Measurements from ENCODE around the gene JMJD8. TPM values are rescaled to one million over a fixed set of nuclear protein-coding genes. Genes with fewer than 3 reads are reported as not detected.

JMJD8 gene
- total RNA-seq, 1 donor, result 48.5 TPM

DNA sequence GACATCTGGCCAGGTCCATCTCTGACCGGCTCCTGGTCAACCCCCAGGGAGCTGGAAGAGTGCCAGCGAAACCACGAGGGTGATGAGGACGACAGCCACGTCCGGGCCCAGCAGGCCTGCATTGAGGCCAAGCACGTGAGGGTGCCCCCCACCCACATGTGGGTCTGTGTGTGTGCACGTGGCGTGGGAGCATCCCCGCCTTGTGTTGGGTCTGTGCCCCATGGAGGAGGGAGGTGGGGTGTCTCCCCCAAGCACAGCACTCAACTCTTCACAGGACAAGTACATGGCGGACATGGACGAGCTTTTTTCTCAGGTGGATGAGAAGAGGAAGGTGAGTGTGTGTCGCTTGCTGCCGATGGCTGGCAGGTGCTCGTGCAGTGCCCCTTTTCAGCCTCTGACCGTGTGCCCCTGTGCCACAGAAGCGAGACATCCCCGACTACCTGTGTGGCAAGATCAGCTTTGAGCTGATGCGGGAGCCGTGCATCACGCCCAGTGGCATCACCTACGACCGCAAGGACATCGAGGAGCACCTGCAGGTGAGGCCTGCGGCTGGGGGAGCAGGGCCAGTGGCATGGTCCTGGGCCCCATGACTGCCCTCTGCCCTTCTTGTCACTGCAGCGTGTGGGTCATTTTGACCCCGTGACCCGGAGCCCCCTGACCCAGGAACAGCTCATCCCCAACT is 2.2 kb downstream of the JMJD8 start:
- Histone ChIP-seq H3K27me3 (ENCODE audit: insufficient read depth, low read length) (no peaks in the 10 kb centered on the region), H3K4me1 (ENCODE audit: insufficient read depth, low read length) (peaks cover 26% of the 10 kb centered on the region), H3K9me3 (ENCODE audit: low read depth, low read length) (no peaks in the 10 kb centered on the region), H2AFZ (ENCODE audit: low read length) (no peak overlapping the region), H3K4me2 (ENCODE audit: insufficient read depth, low read length) (peak overlapping the region; percentile 93), H3K27ac (ENCODE audit: low read depth, low read length) (peak overlapping the region; percentile 8), H3K79me2 (ENCODE audit: insufficient read depth, low read length) (peaks cover 40% of the 10 kb centered on the region), H3K36me3 (ENCODE audit: insufficient read depth, low read length) (peaks cover 20% of the 10 kb centered on the region), H3K4me3 (ENCODE audit: insufficient read depth, low read length) (peak overlapping the region; percentile 84), H4K20me1 (ENCODE audit: insufficient read depth, low read length) (peaks cover 34% of the 10 kb centered on the region)
- no peak for DNase-seq (ENCODE audit: insufficient read length, low spot score, missing footprints)
- TF ChIP-seq, protein P1, sequence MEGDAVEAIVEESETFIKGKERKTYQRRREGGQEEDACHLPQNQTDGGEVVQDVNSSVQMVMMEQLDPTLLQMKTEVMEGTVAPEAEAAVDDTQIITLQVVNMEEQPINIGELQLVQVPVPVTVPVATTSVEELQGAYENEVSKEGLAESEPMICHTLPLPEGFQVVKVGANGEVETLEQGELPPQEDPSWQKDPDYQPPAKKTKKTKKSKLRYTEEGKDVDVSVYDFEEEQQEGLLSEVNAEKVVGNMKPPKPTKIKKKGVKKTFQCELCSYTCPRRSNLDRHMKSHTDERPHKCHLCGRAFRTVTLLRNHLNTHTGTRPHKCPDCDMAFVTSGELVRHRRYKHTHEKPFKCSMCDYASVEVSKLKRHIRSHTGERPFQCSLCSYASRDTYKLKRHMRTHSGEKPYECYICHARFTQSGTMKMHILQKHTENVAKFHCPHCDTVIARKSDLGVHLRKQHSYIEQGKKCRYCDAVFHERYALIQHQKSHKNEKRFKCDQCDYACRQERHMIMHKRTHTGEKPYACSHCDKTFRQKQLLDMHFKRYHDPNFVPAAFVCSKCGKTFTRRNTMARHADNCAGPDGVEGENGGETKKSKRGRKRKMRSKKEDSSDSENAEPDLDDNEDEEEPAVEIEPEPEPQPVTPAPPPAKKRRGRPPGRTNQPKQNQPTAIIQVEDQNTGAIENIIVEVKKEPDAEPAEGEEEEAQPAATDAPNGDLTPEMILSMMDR (IDR thresholded peaks at IDR 0.05; ENCODE audit: extremely low read depth, low read depth, low read length), result no peak

- Histone ChIP-seq H3K9me3 (ENCODE audit: low read depth, low read length) (no peaks in the 10 kb centered on the region), H3K4me1 (ENCODE audit: insufficient read depth, low read length) (peaks cover 26% of the 10 kb centered on the region), H3K27me3 (ENCODE audit: insufficient read depth, low read length) (no peaks in the 10 kb centered on the region), H2AFZ (ENCODE audit: low read length) (no peak overlapping the region), H3K4me2 (ENCODE audit: insufficient read depth, low read length) (peak overlapping the region; percentile 93), H3K27ac (ENCODE audit: low read depth, low read length) (peak overlapping the region; percentile 66), H3K79me2 (ENCODE audit: insufficient read depth, low read length) (peaks cover 40% of the 10 kb centered on the region), H4K20me1 (ENCODE audit: insufficient read depth, low read length) (peaks cover 34% of the 10 kb centered on the region), H3K36me3 (ENCODE audit: insufficient read depth, low read length) (peaks cover 20% of the 10 kb centered on the region), H3K4me3 (ENCODE audit: insufficient read depth, low read length) (peak overlapping the region; percentile 84)
- peak; percentile 96 for DNase-seq (ENCODE audit: insufficient read length, low spot score, missing footprints)
- TF ChIP-seq, protein P1 (IDR thresholded peaks at IDR 0.05; ENCODE audit: extremely low read depth, low read depth, low read length), result no peak
Observed at GRCh38 chr16:680967-681745, 3.0 kb downstream of the JMJD8 start.

DNA sequence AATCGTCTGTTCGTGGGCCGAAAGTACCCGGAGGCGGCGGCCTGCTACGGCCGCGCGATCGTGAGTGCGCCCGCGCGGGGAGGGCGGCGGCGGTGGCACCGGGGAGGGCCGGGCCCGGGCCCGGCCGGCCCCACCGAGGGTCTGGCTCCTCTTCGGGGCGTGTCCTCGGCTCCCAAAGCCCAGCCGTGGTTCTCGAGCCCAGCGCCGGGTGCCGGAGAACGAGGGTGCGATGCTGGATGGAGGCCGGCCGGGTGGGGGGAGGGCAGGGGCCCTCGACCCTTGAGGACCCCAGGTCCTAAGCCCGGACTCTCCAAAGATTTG is 3.5 kb downstream of the JMJD8 start:
- peaks cover 26% of the 10 kb centered on the region for H3K4me1 ChIP-seq (ENCODE audit: insufficient read depth, low read length)
- TF ChIP-seq, protein P1 (IDR thresholded peaks at IDR 0.05; ENCODE audit: extremely low read depth, low read depth, low read length), result no peak
- H3K27ac ChIP-seq (ENCODE audit: low read depth, low read length), result peak overlapping the region; percentile 66
- peaks cover 34% of the 10 kb centered on the region for H4K20me1 ChIP-seq (ENCODE audit: insufficient read depth, low read length)
- H3K4me3 ChIP-seq (ENCODE audit: insufficient read depth, low read length), result peak overlapping the region; percentile 84
- H3K4me2 ChIP-seq (ENCODE audit: insufficient read depth, low read length), result peak overlapping the region; percentile 93
- peaks cover 40% of the 10 kb centered on the region for H3K79me2 ChIP-seq (ENCODE audit: insufficient read depth, low read length)
- no peak for DNase-seq (ENCODE audit: insufficient read length, low spot score, missing footprints)
- H2AFZ ChIP-seq (ENCODE audit: low read length), result no peak overlapping the region
- no peaks in the 10 kb centered on the region for H3K27me3 ChIP-seq (ENCODE audit: insufficient read depth, low read length)
- H3K9me3 ChIP-seq (ENCODE audit: low read depth, low read length), result no peaks in the 10 kb centered on the region
- peaks cover 20% of the 10 kb centered on the region for H3K36me3 ChIP-seq (ENCODE audit: insufficient read depth, low read length)
